HCT116 (cell line): ENCODE results near the gene TMTC3. TPM values are rescaled to one million over a fixed set of nuclear protein-coding genes. Genes with fewer than 3 reads are reported as not detected.

Experiments
- ATAC-seq: fragments of 200-7000 bp; cut with Tn5 transposase; 2 replicates; pipeline ENCODE4 v1.9.1; 2020; ENCODE audit warnings: mild to moderate bottlenecking, moderate library complexity
- BruUV-seq: library from RNA; stranded (reverse); fragments of 400-500 nt; replicated peaks from 2 replicates; lab custom pipeline; 2021; lab: Mats Ljungman, UMichigan
- CTCF ChIA-PET: fragments of 300-600 bp; sonication (Branson Sonifier 250); formaldehyde crosslinking; loops from one replicate; lab custom pipeline; 2021; ENCODE audit warnings: antibody characterized with exemption; lab: Charles Lee
- POLR2A ChIA-PET: fragments of 300-600, 350-600 bp; sonication (Branson Sonifier 250); formaldehyde crosslinking; loops from one replicate; lab custom pipeline; 2021; ENCODE audit warnings: antibody characterized with exemption; lab: Charles Lee
- RAD21 ChIA-PET, 2 experiments: fragments of 300-600 bp; sonication (Branson Sonifier 250); formaldehyde crosslinking; loops; one replicate each; lab custom pipeline; 2023; ENCODE audit warnings: low total read pairs in 2 of 2; ENCODE audit not compliant: uncharacterized antibody in 2 of 2, unreplicated experiment in 2 of 2, low non-redundant PET in 1 of 2; lab: Charles Lee
- DNase-seq: peaks from one replicate; pipeline ENCODE4 v3.0.0-alpha.2; 2010; ENCODE audit warnings: low read depth, low spot score
- H2AFZ ChIP-seq: fragments of 200-600 bp; shearing (Covaris generic), sonication (generic); 2 replicates; pipeline ENCODE4 v1.6.1; 2017; ENCODE audit warnings: low read depth, mixed run types, mixed read lengths, antibody characterized with exemption, low read length; ENCODE audit not compliant: poor library complexity, severe bottlenecking
- H3K27ac ChIP-seq: 2 replicates; pipeline ENCODE4 v1.5.1; 2012; ENCODE audit warnings: low read depth, low read length
- H3K27me3 ChIP-seq: fragments of 200-600 bp; sonication (generic); 2 replicates; pipeline ENCODE4 v1.6.1; 2016; ENCODE audit warnings: mixed run types, low read length, mixed read lengths; ENCODE audit not compliant: insufficient read depth
- H3K36me3 ChIP-seq, 2 experiments: fragments of 200-500 bp in 1 of 2; fragments of 200-600 bp in 1 of 2; sonication (Bioruptor generic) in 1 of 2; sonication (generic) in 1 of 2; 2 replicates each; pipeline versions ENCODE4 v1.5.1 to v1.6.1; 2014 to 2016; ENCODE audit warnings: low read length in 2 of 2, inconsistent platforms in 1 of 2, mixed read lengths in 1 of 2, mixed run types in 1 of 2; ENCODE audit not compliant: insufficient read depth in 2 of 2, control insufficient read depth in 1 of 2
- H3K4me1 ChIP-seq, 2 experiments: fragments of 200-600 bp in 1 of 2; sonication (generic) in 1 of 2; 2 replicates each; pipeline versions ENCODE4 v1.5.1 to v1.6.1; 2012 to 2017; ENCODE audit warnings: low read length in 2 of 2, inconsistent platforms in 1 of 2, mild to moderate bottlenecking in 1 of 2, mixed read lengths in 1 of 2, mixed run types in 1 of 2, moderate library complexity in 1 of 2; ENCODE audit not compliant: insufficient read depth in 2 of 2, control insufficient read depth in 1 of 2
- H3K4me2 ChIP-seq: fragments of 200-600 bp; sonication (generic); 2 replicates; pipeline ENCODE4 v1.6.1; 2017; ENCODE audit warnings: mixed run types, low read length, mixed read lengths
- H3K4me3 ChIP-seq, 2 experiments: fragments of 200-600 bp in 1 of 2; sonication (generic) in 1 of 2; replicated peaks in 1 of 2; 2 replicates each; pipeline ENCODE4 v1.5.1; 2011 to 2016; ENCODE audit warnings: low read length in 2 of 2, control low read depth in 1 of 2, low read depth in 1 of 2, mild to moderate bottlenecking in 1 of 2, mixed read lengths in 1 of 2, mixed run types in 1 of 2
- H3K79me2 ChIP-seq: fragments of 200-600 bp; sonication (generic); 2 replicates; pipeline ENCODE4 v1.6.1; 2017; ENCODE audit warnings: mild to moderate bottlenecking, mixed run types, low read length, moderate library complexity, mixed read lengths; ENCODE audit not compliant: insufficient read depth
- H3K9ac ChIP-seq: fragments of 200-600 bp; sonication (generic); 2 replicates; pipeline ENCODE4 v1.6.1; 2016; ENCODE audit warnings: low read length, mixed read lengths
- H3K9me2 ChIP-seq: fragments of 200-600 bp; sonication (generic), shearing (Covaris generic); 2 replicates; pipeline ENCODE4 v1.6.1; 2017; ENCODE audit warnings: mixed run types, mild to moderate bottlenecking, moderate library complexity; ENCODE audit not compliant: insufficient read depth
- H3K9me3 ChIP-seq, 2 experiments: fragments of 200-500 bp in 1 of 2; fragments of 200-600 bp in 1 of 2; sonication (Bioruptor generic) in 1 of 2; sonication (generic) in 1 of 2; 2 replicates each; pipeline ENCODE4 v1.6.1; 2014 to 2017; ENCODE audit warnings: low read length in 2 of 2, mixed read lengths in 2 of 2, inconsistent platforms in 1 of 2, low read depth in 1 of 2, mild to moderate bottlenecking in 1 of 2, mixed run types in 1 of 2, moderate library complexity in 1 of 2; ENCODE audit not compliant: control insufficient read depth in 1 of 2, insufficient read depth in 1 of 2
- H4K20me1 ChIP-seq: fragments of 200-600 bp; sonication (generic), shearing (Covaris generic); 2 replicates; pipeline ENCODE4 v1.6.1; 2017; ENCODE audit warnings: mixed run types, mild to moderate bottlenecking, moderate library complexity; ENCODE audit not compliant: insufficient read depth
- ATF3 ChIP-seq: IDR thresholded peaks from 2 replicates; pipeline ENCODE4 v1.6.1; 2012
- EZH2phosphoT487 ChIP-seq: fragments of 200-600 bp; IDR thresholded peaks from 2 replicates; pipeline ENCODE4 v1.6.1; 2018; ENCODE audit warnings: antibody characterized with exemption, borderline replicate concordance
- POLR2AphosphoS5 ChIP-seq: IDR thresholded peaks from 2 replicates; pipeline ENCODE4 v1.6.1; 2011; ENCODE audit warnings: mild to moderate bottlenecking, low read depth, low read length, moderate library complexity
- SP1 ChIP-seq: IDR thresholded peaks from 2 replicates; pipeline ENCODE4 v1.6.1; 2012; ENCODE audit warnings: low read depth
- SRF ChIP-seq: IDR thresholded peaks from 2 replicates; pipeline ENCODE4 v1.6.1; 2012; ENCODE audit warnings: low read depth
- ZNF274 ChIP-seq: fragments of 200-500 bp; sonication (Bioruptor generic); IDR thresholded peaks from 2 replicates; pipeline ENCODE4 v1.6.1; 2014; ENCODE audit warnings: mild to moderate bottlenecking, low read depth, low read length, inconsistent platforms
- intact Hi-C: fragments of 100-400 bp; cut with micrococcal nuclease; formaldehyde crosslinking; loops from 2 replicates; pipeline ENCODE4 v1.10.0; 2022
- total RNA-seq: library from RNA; stranded (reverse); gene quantifications from one replicate; pipeline ENCODE4 v1.2.1, GENCODE V29; 2021; ENCODE audit not compliant: unreplicated experiment
- TF ChIP-seq, protein P1 (sequence below): IDR thresholded peaks from 2 replicates; pipeline ENCODE4 v1.6.1; 2011; ENCODE audit warnings: mild to moderate bottlenecking, low read length, moderate library complexity; ENCODE audit not compliant: insufficient replicate concordance; ENCODE audit errors: extremely low read depth
- TF ChIP-seq, protein P2 (sequence below), 3 experiments: fragments of 200-600 bp in 1 of 3; sonication (generic) in 1 of 3; IDR thresholded peaks in 2 of 3; conservative IDR thresholded peaks in 1 of 3; 2 replicates each; pipeline ENCODE4 v1.5.1; 2012 to 2017; ENCODE audit warnings: low read depth in 2 of 3, low read length in 2 of 3, antibody characterized with exemption in 1 of 3, borderline replicate concordance in 1 of 3, control low read depth in 1 of 3, mild to moderate bottlenecking in 1 of 3, mixed read lengths in 1 of 3, mixed run types in 1 of 3, moderate library complexity in 1 of 3; ENCODE audit not compliant: insufficient read depth in 1 of 3

TMTC3 gene
- total RNA-seq, 1 experiment from 2014 or later, result 22.5 TPM

DNA sequence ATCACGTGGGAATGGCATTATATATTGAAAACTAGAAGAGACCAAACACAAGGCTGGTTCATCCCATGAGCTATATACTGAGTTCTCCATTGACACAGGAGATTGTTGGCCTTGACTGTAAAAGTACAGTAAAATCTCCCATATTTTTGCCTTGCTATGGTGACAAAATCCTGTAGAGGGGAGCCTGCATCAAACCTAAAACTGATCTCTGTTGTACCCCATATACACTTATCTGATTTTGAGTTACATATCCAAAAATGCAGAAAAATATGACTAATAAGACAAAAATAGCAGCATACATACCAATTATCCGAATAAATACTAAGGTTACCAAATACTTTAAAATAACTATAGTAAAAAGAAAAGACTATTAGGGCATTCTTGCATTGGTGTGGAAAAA lies 60.4 kb downstream of the TMTC3 start:
- ATAC-seq, result no peak

More for the DNA sequence above, 60.4 kb downstream of the TMTC3 start:
- no peak for DNase-seq
- peaks cover 0 to 6% of the 10 kb centered on the region in 2 experiments; a peak in 1 of 4 replicates for H3K9me3 ChIP-seq
- H3K4me3 ChIP-seq, result no peak overlapping the region
- TF ChIP-seq, protein P1, sequence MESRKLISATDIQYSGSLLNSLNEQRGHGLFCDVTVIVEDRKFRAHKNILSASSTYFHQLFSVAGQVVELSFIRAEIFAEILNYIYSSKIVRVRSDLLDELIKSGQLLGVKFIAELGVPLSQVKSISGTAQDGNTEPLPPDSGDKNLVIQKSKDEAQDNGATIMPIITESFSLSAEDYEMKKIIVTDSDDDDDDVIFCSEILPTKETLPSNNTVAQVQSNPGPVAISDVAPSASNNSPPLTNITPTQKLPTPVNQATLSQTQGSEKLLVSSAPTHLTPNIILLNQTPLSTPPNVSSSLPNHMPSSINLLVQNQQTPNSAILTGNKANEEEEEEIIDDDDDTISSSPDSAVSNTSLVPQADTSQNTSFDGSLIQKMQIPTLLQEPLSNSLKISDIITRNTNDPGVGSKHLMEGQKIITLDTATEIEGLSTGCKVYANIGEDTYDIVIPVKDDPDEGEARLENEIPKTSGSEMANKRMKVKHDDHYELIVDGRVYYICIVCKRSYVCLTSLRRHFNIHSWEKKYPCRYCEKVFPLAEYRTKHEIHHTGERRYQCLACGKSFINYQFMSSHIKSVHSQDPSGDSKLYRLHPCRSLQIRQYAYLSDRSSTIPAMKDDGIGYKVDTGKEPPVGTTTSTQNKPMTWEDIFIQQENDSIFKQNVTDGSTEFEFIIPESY, result no peak
- TF ChIP-seq SRF (no peak), EZH2phosphoT487 (no peak), SP1 (no peak), ATF3 (no peak), ZNF274 (no peak), POLR2AphosphoS5 (no peak)
- TF ChIP-seq, protein P2, sequence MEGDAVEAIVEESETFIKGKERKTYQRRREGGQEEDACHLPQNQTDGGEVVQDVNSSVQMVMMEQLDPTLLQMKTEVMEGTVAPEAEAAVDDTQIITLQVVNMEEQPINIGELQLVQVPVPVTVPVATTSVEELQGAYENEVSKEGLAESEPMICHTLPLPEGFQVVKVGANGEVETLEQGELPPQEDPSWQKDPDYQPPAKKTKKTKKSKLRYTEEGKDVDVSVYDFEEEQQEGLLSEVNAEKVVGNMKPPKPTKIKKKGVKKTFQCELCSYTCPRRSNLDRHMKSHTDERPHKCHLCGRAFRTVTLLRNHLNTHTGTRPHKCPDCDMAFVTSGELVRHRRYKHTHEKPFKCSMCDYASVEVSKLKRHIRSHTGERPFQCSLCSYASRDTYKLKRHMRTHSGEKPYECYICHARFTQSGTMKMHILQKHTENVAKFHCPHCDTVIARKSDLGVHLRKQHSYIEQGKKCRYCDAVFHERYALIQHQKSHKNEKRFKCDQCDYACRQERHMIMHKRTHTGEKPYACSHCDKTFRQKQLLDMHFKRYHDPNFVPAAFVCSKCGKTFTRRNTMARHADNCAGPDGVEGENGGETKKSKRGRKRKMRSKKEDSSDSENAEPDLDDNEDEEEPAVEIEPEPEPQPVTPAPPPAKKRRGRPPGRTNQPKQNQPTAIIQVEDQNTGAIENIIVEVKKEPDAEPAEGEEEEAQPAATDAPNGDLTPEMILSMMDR (IDR thresholded peaks at IDR 0.05 in 2 of 3, conservative IDR thresholded peaks at IDR 0.05 in 1 of 3; ENCODE audit: borderline replicate concordance in 1 of 3, insufficient read depth in 1 of 3, low read depth in 2 of 3, low read length in 2 of 3), result no peak
- no peak overlapping the region for H2AFZ ChIP-seq
- H3K9me2 ChIP-seq, result no peaks in the 10 kb centered on the region
- RAD21 ChIA-PET, result no interaction called here
- H3K4me1 ChIP-seq, result no peaks in the 10 kb centered on the region
- CTCF ChIA-PET, result no interaction called here
- no peak overlapping the region for H3K9ac ChIP-seq
- intact Hi-C loops, result no loop called here
- H3K4me2 ChIP-seq, result no peak overlapping the region
- no peaks in the 10 kb centered on the region for H3K79me2 ChIP-seq
- POLR2A ChIA-PET, result no interaction called here
- no TSS peak for BruUV-seq
- H3K36me3 ChIP-seq, result no peaks in the 10 kb centered on the region
- no peak overlapping the region for H3K27ac ChIP-seq
- H3K27me3 ChIP-seq, result no peaks in the 10 kb centered on the region
- H4K20me1 ChIP-seq, result no peaks in the 10 kb centered on the region
